Subcutaneous abdominal adipose tissue (tissue), 5 donors: ENCODE measurements around the gene DCHS2.

Experiments used
- H3K27ac ChIP-seq: one replicate; pipeline ENCODE4 v1.7.0; 2013; ENCODE audit warnings: low read depth, mild to moderate bottlenecking, inconsistent platforms, low read length, moderate library complexity
- H3K27me3 ChIP-seq, 5 donors: one replicate each; pipeline ENCODE4 v1.7.0; 2013; ENCODE audit warnings: low read length in 5 of 5, inconsistent platforms in 1 of 5; ENCODE audit not compliant: control insufficient read depth in 5 of 5, insufficient read depth in 4 of 5
- H3K36me3 ChIP-seq, 5 donors: one replicate each; pipeline ENCODE4 v1.7.0; 2013; ENCODE audit warnings: low read length in 5 of 5; ENCODE audit not compliant: control insufficient read depth in 5 of 5, insufficient read depth in 5 of 5
- H3K4me1 ChIP-seq, 5 donors: one replicate each; pipeline ENCODE4 v1.7.0; 2013; ENCODE audit warnings: low read length in 5 of 5, mild to moderate bottlenecking in 3 of 5, moderate library complexity in 1 of 5; ENCODE audit not compliant: control insufficient read depth in 5 of 5, insufficient read depth in 5 of 5
- H3K4me3 ChIP-seq, 5 donors: one replicate each; pipeline ENCODE4 v1.7.0; 2013; ENCODE audit warnings: low read length in 5 of 5, low read depth in 1 of 5
- H3K9ac ChIP-seq, 5 donors: one replicate each; pipeline ENCODE4 v1.7.0; 2013; ENCODE audit warnings: low read length in 5 of 5, mild to moderate bottlenecking in 4 of 5, moderate library complexity in 3 of 5
- H3K9me3 ChIP-seq, 5 donors: one replicate each; pipeline ENCODE4 v1.7.0; 2013; ENCODE audit warnings: low read length in 5 of 5; ENCODE audit not compliant: control insufficient read depth in 5 of 5
- donor health status: healthy.
- donor health status: healthy.
- donor health status: healthy.
- donor health status: healthy.
- donor health status: healthy.

DCHS2 gene

DNA sequence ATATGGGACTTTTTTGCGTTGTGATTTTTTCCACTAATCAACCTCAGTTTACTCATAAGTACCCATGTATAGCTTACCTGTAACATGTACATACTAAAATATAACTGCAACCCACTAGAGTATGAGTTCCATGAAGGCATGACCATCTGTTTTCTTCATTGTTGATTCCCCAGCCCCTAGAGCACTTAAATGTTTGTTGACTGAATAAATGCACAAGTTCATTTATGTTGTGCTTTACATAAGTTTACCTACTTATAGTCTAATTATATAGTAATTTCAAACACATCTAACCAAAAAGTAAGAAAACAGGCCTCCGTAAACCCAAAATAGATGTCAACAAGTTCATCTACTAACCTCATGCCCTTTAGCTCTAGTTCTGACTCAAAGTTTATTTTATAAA, 34.7 kb downstream of the DCHS2 start:
- Histone ChIP-seq H3K27ac (no peak overlapping the region), H3K9ac (no peak overlapping the region), H3K4me3 (no peak overlapping the region), H3K27me3 (no peaks in the 10 kb centered on the region), H3K4me1 (no peaks in the 10 kb centered on the region), H3K36me3 (no peaks in the 10 kb centered on the region), H3K9me3 (peaks cover 0 to 3% (median 0%) of the 10 kb centered on the region in 5 donors)

DNA sequence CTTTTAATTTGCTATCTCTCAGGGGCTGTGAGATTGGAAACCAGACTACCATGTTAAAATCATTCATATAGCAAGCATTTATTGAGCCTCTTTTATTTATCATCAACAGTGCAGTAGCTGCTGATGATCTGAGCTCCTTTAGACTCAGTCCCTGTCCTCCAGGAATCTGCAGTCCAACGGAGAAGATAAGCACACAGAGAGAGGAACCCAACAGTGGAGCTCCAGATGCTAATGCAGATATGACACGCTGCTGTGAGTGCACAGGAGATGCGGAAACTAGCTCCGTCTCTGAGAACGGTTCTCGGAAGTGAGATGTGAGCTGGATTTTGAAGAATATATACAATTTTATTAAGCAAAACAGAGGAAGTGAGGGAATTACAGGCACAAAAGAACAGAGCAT, 35.4 kb downstream of the DCHS2 start:
- no peak overlapping the region for H3K4me3 ChIP-seq
- H3K4me1 ChIP-seq, result no peaks in the 10 kb centered on the region
- no peaks in the 10 kb centered on the region for H3K36me3 ChIP-seq
- no peaks in the 10 kb centered on the region for H3K27me3 ChIP-seq
- H3K27ac ChIP-seq, result no peak overlapping the region
- H3K9me3 ChIP-seq, result peaks cover 0 to 3% (median 0%) of the 10 kb centered on the region in 5 donors
- no peak overlapping the region for H3K9ac ChIP-seq

GRCh38 chr4:154455111-154455510, 36.5 kb downstream of the DCHS2 start:
- Histone ChIP-seq H3K9ac (no peak overlapping the region), H3K27ac (no peak overlapping the region), H3K36me3 (no peaks in the 10 kb centered on the region), H3K4me3 (no peak overlapping the region), H3K27me3 (no peaks in the 10 kb centered on the region), H3K9me3 (peaks cover 0 to 3% (median 0%) of the 10 kb centered on the region in 5 donors), H3K4me1 (no peaks in the 10 kb centered on the region)

DNA sequence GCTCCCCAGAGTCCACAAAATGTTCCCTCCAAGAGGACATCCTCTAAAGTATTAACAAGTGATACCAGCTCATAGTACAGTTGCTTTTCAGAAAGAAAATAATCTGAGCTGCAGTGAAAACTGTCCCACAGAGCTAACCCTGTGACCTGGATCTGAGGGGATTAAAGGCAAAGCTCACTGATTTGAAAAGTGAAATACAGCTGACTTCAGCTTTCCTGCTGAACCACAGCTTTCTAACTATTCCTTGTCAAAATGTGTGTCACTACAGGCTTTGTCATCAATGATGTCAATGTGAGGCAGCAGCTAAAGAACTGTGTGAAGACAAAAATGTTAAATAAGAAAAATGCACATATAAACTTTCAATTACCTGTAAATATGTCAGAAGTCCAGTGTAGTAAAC, 36.9 kb downstream of the DCHS2 start:
- Histone ChIP-seq H3K9me3 (peaks cover 0 to 3% (median 0%) of the 10 kb centered on the region in 5 donors), H3K9ac (no peak overlapping the region), H3K4me1 (no peaks in the 10 kb centered on the region), H3K27ac (no peak overlapping the region), H3K4me3 (no peak overlapping the region), H3K36me3 (no peaks in the 10 kb centered on the region), H3K27me3 (no peaks in the 10 kb centered on the region)

DNA sequence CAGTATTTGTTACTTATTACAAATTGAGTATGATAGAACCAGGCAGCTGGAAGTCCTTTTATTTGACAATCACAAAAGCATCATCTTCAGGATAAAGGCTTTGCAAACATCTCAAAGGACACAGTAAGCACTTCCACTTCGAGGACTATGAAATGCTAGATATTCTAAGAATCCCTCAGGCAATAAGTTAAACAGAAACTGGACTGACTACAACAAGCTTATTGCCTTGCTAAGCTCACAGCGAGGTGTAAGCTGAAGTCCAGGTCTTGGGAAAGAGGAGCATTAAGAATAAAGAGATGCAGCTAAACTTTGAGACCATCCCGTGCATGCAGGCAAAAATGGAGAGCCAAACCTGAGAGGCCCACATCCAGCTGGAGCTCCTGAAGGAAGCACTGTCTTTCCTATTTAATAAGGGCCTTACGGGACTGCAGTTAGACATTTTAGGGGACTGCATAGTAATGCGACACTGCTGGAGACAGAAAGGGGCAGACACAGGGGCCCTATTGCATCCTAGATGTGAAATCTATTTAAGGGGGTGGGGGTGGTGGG, 38.7 kb downstream of the DCHS2 start:
- Histone ChIP-seq H3K27me3 (no peaks in the 10 kb centered on the region), H3K36me3 (no peaks in the 10 kb centered on the region), H3K9me3 (no peaks in the 10 kb centered on the region), H3K4me3 (no peak overlapping the region), H3K27ac (no peak overlapping the region), H3K9ac (no peak overlapping the region), H3K4me1 (no peaks in the 10 kb centered on the region)

- Histone ChIP-seq H3K4me1 (no peaks in the 10 kb centered on the region), H3K9me3 (no peaks in the 10 kb centered on the region), H3K27ac (no peak overlapping the region), H3K9ac (no peak overlapping the region), H3K4me3 (no peak overlapping the region), H3K27me3 (no peaks in the 10 kb centered on the region), H3K36me3 (no peaks in the 10 kb centered on the region)
Observed at GRCh38 chr4:154450966-154451365, 40.6 kb downstream of the DCHS2 start.

DNA sequence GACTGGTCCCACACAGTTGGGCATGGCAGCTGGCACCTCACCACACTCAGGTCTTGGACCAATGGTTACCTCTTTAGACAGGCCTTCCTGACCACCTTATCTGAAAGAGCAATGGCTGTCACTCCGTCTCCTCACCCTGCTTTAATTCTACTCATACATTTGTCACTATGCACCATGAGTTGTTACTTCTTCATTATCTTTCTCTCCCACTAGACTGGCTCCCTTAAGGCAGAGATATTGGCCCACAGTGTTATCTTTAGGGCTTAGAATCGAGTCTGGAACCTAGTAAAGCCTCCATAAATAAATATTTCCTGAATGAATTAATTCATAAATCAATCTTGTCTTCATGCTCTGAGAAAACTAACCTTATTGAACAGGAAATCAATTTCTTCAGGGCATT, 46.6 kb downstream of the DCHS2 start:
- Histone ChIP-seq H3K27me3 (no peaks in the 10 kb centered on the region), H3K36me3 (no peaks in the 10 kb centered on the region), H3K9ac (no peak overlapping the region), H3K9me3 (no peaks in the 10 kb centered on the region), H3K4me1 (no peaks in the 10 kb centered on the region), H3K4me3 (no peak overlapping the region), H3K27ac (no peak overlapping the region)

DNA sequence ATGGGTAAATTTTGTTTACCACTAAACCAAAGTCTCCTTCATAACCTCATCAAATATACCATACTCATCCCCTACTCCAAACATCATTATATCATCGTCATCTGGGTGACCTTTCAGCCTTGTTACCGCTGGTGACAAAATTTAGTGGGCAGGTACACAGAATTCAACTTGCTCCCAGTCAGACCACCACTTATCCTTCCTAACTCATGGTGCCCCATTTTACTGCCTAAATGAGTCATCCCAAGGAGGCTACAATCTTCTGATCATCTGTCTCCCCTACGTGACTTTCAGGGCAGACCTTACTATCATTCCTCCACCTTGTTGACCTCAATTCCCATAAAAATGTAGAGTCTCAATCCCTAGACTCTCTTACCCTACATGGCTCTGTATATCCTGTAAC, 49.6 kb downstream of the DCHS2 start:
- Histone ChIP-seq H3K4me3 (no peak overlapping the region), H3K4me1 (no peaks in the 10 kb centered on the region), H3K9me3 (no peaks in the 10 kb centered on the region)

GRCh38 chr4:154441124-154441523, 50.5 kb downstream of the DCHS2 start:
- no peak overlapping the region for H3K27ac ChIP-seq
- no peaks in the 10 kb centered on the region for H3K36me3 ChIP-seq
- no peaks in the 10 kb centered on the region for H3K27me3 ChIP-seq
- H3K9ac ChIP-seq, result no peak overlapping the region
- H3K4me1 ChIP-seq, result no peaks in the 10 kb centered on the region
- no peaks in the 10 kb centered on the region for H3K9me3 ChIP-seq
- H3K4me3 ChIP-seq, result no peak overlapping the region

More for the DNA sequence above, 49.6 kb downstream of the DCHS2 start:
- no peak overlapping the region for H3K27ac ChIP-seq
- no peaks in the 10 kb centered on the region for H3K27me3 ChIP-seq
- H3K9ac ChIP-seq, result no peak overlapping the region
- no peaks in the 10 kb centered on the region for H3K36me3 ChIP-seq

DNA sequence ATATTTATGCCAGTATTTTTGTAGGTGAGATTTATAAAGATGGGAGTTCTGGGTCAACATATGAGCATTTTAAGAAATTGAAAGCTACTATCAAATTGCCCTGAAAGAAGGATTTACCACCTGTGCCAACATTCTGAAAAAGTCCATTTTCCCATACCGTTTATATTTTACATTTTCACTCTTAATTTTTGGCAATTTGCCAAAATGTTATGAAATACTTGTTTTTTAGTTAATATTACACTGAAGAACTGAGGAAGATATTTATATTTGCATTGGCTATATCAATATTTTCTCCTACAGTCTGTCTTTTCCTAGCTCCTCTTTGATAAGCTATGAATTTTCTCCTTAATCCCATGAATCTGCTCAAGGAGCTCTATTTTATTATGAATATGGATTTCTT, 52.4 kb downstream of the DCHS2 start:
- H3K27ac ChIP-seq, result no peak overlapping the region
- no peak overlapping the region for H3K9ac ChIP-seq
- H3K4me1 ChIP-seq, result no peaks in the 10 kb centered on the region
- no peaks in the 10 kb centered on the region for H3K36me3 ChIP-seq
- no peaks in the 10 kb centered on the region for H3K9me3 ChIP-seq
- no peak overlapping the region for H3K4me3 ChIP-seq
- no peaks in the 10 kb centered on the region for H3K27me3 ChIP-seq

GRCh38 chr4:154435895-154436294, 55.7 kb downstream of the DCHS2 start:
- Histone ChIP-seq H3K27me3 (no peaks in the 10 kb centered on the region), H3K27ac (no peak overlapping the region), H3K36me3 (no peaks in the 10 kb centered on the region), H3K9me3 (no peaks in the 10 kb centered on the region), H3K4me3 (no peak overlapping the region), H3K9ac (no peak overlapping the region), H3K4me1 (no peaks in the 10 kb centered on the region)
